T-cell (primary cell): Measurements from ENCODE around the gene RPL19. TPM values are rescaled to one million over a fixed set of nuclear protein-coding genes. Genes with fewer than 3 reads are reported as not detected.

Source experiments
- ATAC-seq, 4 experiments: fragments of 200-7000 bp in 3 of 4; fragments of 150-1000 bp in 1 of 4; cut with Tn5 transposase; replicated peaks in 1 of 4; 1 replicate in 3 of 4; 2 replicates in 1 of 4; pipeline ENCODE4 v1.10.0; 2021; ENCODE audit warnings: moderate library complexity in 3 of 4, mild to moderate bottlenecking in 2 of 4, moderate number of reproducible peaks in 1 of 4
- CTCF ChIA-PET, 2 donors: fragments of 300-600 bp; sonication (Branson Sonifier 250); formaldehyde crosslinking; loops; one replicate each; lab custom pipeline; 2022; ENCODE audit warnings: antibody characterized with exemption in 2 of 2; lab: Charles Lee
- POLR2A ChIA-PET, 2 donors: fragments of 300-600 bp; sonication (Branson Sonifier 250); formaldehyde crosslinking; loops; one replicate each; lab custom pipeline; 2022; ENCODE audit warnings: antibody characterized with exemption in 2 of 2; lab: Charles Lee
- DNase-seq, 35 experiments: peaks; one replicate each; pipeline versions ENCODE4 v3.0.0 to v3.0.0-alpha.2; 2013 to 2023
- H3K27ac ChIP-seq: one replicate; pipeline ENCODE4 v1.5.1; 2013; ENCODE audit warnings: low read length
- H3K27me3 ChIP-seq, 2 experiments: replicated peaks in 1 of 2; 1 replicate in 1 of 2; 2 replicates in 1 of 2; pipeline versions ENCODE4 v1.6.1 to v1.7.0; 2013; ENCODE audit warnings: low read length in 1 of 2, mixed read lengths in 1 of 2; ENCODE audit not compliant: control insufficient read depth in 2 of 2, insufficient read depth in 2 of 2; ENCODE audit errors: extremely low read depth in 1 of 2
- H3K36me3 ChIP-seq, 2 donors: 1 replicate in 1 of 2; 2 replicates in 1 of 2; pipeline versions ENCODE4 v1.6.1 to v1.7.0; 2013; ENCODE audit warnings: low read length in 1 of 2; ENCODE audit not compliant: control insufficient read depth in 2 of 2, insufficient read depth in 1 of 2; ENCODE audit errors: extremely low read depth in 1 of 2
- H3K4me1 ChIP-seq, 2 experiments: 1 replicate in 1 of 2; 2 replicates in 1 of 2; pipeline versions ENCODE4 v1.6.1 to v1.7.0; 2013; ENCODE audit warnings: low read length in 2 of 2, mixed read lengths in 1 of 2; ENCODE audit not compliant: insufficient read depth in 2 of 2, control insufficient read depth in 1 of 2; ENCODE audit errors: extremely low read depth in 1 of 2
- H3K4me3 ChIP-seq, 2 donors: 1 replicate in 1 of 2; 2 replicates in 1 of 2; pipeline versions ENCODE4 v1.5.1 to v1.7.0; 2013; ENCODE audit warnings: mild to moderate bottlenecking in 2 of 2, low read length in 1 of 2, moderate library complexity in 1 of 2; ENCODE audit not compliant: control insufficient read depth in 1 of 2; ENCODE audit errors: extremely low read depth in 1 of 2
- H3K9me3 ChIP-seq: 2 replicates; pipeline ENCODE4 v1.7.0; 2013
- H3K27ac Mint-ChIP-seq, 2 donors: one replicate each; pipeline ENCODE4 v1.8.0; 2020 to 2021; ENCODE audit warnings: mild to moderate bottlenecking in 2 of 2, mixed read lengths in 2 of 2
- H3K27me3 Mint-ChIP-seq, 2 donors: one replicate each; pipeline ENCODE4 v1.8.0; 2021 to 2022; ENCODE audit warnings: mixed read lengths in 2 of 2
- H3K36me3 Mint-ChIP-seq: one replicate; pipeline ENCODE4 v1.8.0; 2021; ENCODE audit warnings: mixed read lengths
- H3K4me1 Mint-ChIP-seq, 3 donors: one replicate each; pipeline ENCODE4 v1.8.0; 2020 to 2022; ENCODE audit warnings: mixed read lengths in 3 of 3, mild to moderate bottlenecking in 1 of 3
- H3K4me3 Mint-ChIP-seq, 3 donors: one replicate each; pipeline ENCODE4 v1.8.0; 2020 to 2022; ENCODE audit warnings: mild to moderate bottlenecking in 3 of 3, mixed read lengths in 3 of 3, moderate library complexity in 3 of 3
- H3K9me3 Mint-ChIP-seq, 3 donors: one replicate each; pipeline ENCODE4 v1.8.0; 2020 to 2022; ENCODE audit warnings: mixed read lengths in 3 of 3
- WGBS: methylation state at CpG from one replicate; pipeline ENCODE4 v1.1.5; 2013; ENCODE audit warnings: missing lambda C conversion rate; ENCODE audit not compliant: insufficient coverage; 5-methylcytosine and 5-hydroxymethylcytosine counted together
- total RNA-seq, 35 experiments: library from RNA in 6 of 35; stranded (reverse) in 6 of 35; fragments of 120-200 nt in 1 of 35; gene quantifications; one replicate each; pipeline versions ENCODE4 v1.2.1 to v1.2.4 and lab custom pipeline; 2013 to 2026

Gene RPL19
- total RNA-seq, 5 donors from 2014 or later (not counting 1 experiment from before 2014, with no cell fraction given), result 2,988 to 3,293 (median 3,174) TPM

GRCh38 chr17:39194089-39194984 lies 5.7 kb upstream of the RPL19 start:
- Histone ChIP-seq H3K4me1 (peaks cover 14 to 44% of the 10 kb centered on the region in 2 experiments), H3K9me3 (no peaks in the 10 kb centered on the region), H3K27me3 (no peaks in the 10 kb centered on the region), H3K36me3 (peaks cover 0 to 21% of the 10 kb centered on the region in 2 donors), H3K4me3 (no peak overlapping the region), H3K27ac (no peak overlapping the region)
- WGBS, result 93% methylated on average over 12 of the region's 20 CpGs
- ChIA-PET CTCF (interaction anchor here in 1 of 2 donors (0.5 kb wide), 1 partner anchor 215 kb away, joined by 4 read pairs; no protein-coding TSS in a partner anchor), POLR2A (no interaction called here)
- H3K9me3 Mint-ChIP-seq, result no peaks in the 10 kb centered on the region
- DNase-seq, result no peak
- H3K27me3 Mint-ChIP-seq, result no peaks in the 10 kb centered on the region
- H3K27ac Mint-ChIP-seq, result peak overlapping the region; percentile 46 to 64
- peak overlapping the region in 1 of 3 donors; percentile 99 for H3K4me3 Mint-ChIP-seq
- H3K4me1 Mint-ChIP-seq, result peaks cover 36 to 40% (median 37%) of the 10 kb centered on the region in 3 donors
- H3K36me3 Mint-ChIP-seq, result peaks cover 8% of the 10 kb centered on the region
- ATAC-seq, result no peak

DNA sequence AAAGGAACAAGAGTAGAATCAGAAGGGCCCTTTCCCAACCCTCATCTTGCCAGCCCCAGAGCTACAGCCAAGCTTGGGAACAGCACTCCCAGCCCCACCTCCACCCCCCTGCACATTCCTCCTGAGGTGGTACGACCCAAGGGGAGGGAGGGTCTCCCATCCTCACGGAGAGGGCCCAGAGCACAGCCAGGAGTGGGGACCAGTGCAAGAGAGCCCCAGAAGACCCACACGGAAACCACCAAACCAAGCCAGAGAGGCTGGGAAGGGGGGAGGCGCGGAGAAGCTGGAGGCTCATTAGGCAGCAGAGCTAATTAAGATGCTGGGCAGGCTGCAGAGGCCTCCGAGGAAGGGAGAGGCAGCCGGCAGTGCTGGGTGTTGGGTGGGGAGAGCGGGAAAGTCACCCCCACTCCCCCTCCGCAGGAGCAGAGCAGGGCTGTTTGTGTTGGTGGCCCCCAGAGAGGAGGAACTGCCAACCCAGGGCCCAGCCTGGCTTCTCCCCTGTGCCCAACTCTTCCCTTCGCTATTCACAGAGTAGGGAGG lies 5.0 kb upstream of the RPL19 start:
- CTCF ChIA-PET, result interaction anchor here in 1 of 2 donors (1.1 to 1.3 kb wide), 3 partner anchors 30 to 43 kb away, joined by 3 read pairs; no protein-coding TSS in a partner anchor
- Histone ChIP-seq H3K9me3 (no peaks in the 10 kb centered on the region), H3K4me3 (no peak overlapping the region), H3K36me3 (peaks cover 0 to 21% of the 10 kb centered on the region in 2 donors), H3K27ac (peak overlapping the region; percentile 45), H3K4me1 (peaks cover 14 to 48% of the 10 kb centered on the region in 2 experiments), H3K27me3 (no peaks in the 10 kb centered on the region)
- H3K27me3 Mint-ChIP-seq, result no peaks in the 10 kb centered on the region
- POLR2A ChIA-PET, result interaction anchor here in 1 of 2 donors (0.6 kb wide), 2 partner anchors 49 to 85 kb away, joined by 3 read pairs; no protein-coding TSS in a partner anchor
- WGBS, result 93% methylated on average over 3 of the region's 10 CpGs
- peaks cover 9% of the 10 kb centered on the region for H3K36me3 Mint-ChIP-seq
- no peaks in the 10 kb centered on the region for H3K9me3 Mint-ChIP-seq
- H3K4me3 Mint-ChIP-seq, result peak overlapping the region; percentile 72 to 99 (median 75)
- no peak for ATAC-seq
- no peak for DNase-seq
- peak overlapping the region in 1 of 2 donors; percentile 80 for H3K27ac Mint-ChIP-seq
- peaks cover 42 to 47% (median 44%) of the 10 kb centered on the region in 3 donors for H3K4me1 Mint-ChIP-seq

- peak overlapping the region; percentile 55 to 80 for H3K27ac Mint-ChIP-seq
- DNase-seq (peak in 1 of 35 experiments; percentile 47), ATAC-seq (no peak)
- peak overlapping the region; percentile 72 to 99 (median 75) for H3K4me3 Mint-ChIP-seq
- H3K27me3 ChIP-seq, result no peaks in the 10 kb centered on the region
- peaks cover 14 to 50% of the 10 kb centered on the region in 2 experiments for H3K4me1 ChIP-seq
- peak overlapping the region; percentile 45 for H3K27ac ChIP-seq
- peaks cover 0 to 18% of the 10 kb centered on the region in 2 donors for H3K36me3 ChIP-seq
- no peaks in the 10 kb centered on the region for H3K9me3 Mint-ChIP-seq
- no peaks in the 10 kb centered on the region for H3K27me3 Mint-ChIP-seq
- POLR2A ChIA-PET, result interaction anchor here (0.6 kb wide), 3 partner anchors 49 to 85 kb away, joined by 3 to 4 read pairs (median 3); no protein-coding TSS in a partner anchor
- WGBS, result 51% methylated on average over 4 of the region's 8 CpGs
- no peaks in the 10 kb centered on the region for H3K9me3 ChIP-seq
- CTCF ChIA-PET, result interaction anchor here (0.6 to 1.5 kb wide), 6 partner anchors 31 to 213 kb away, joined by 3 to 16 read pairs (median 3); no protein-coding TSS in a partner anchor
- H3K4me1 Mint-ChIP-seq, result peaks cover 44 to 52% (median 48%) of the 10 kb centered on the region in 3 donors
- no peak overlapping the region for H3K4me3 ChIP-seq
- H3K36me3 Mint-ChIP-seq, result peaks cover 12% of the 10 kb centered on the region
Measured at GRCh38 chr17:39195568-39196160, 4.4 kb upstream of the RPL19 start.

DNA sequence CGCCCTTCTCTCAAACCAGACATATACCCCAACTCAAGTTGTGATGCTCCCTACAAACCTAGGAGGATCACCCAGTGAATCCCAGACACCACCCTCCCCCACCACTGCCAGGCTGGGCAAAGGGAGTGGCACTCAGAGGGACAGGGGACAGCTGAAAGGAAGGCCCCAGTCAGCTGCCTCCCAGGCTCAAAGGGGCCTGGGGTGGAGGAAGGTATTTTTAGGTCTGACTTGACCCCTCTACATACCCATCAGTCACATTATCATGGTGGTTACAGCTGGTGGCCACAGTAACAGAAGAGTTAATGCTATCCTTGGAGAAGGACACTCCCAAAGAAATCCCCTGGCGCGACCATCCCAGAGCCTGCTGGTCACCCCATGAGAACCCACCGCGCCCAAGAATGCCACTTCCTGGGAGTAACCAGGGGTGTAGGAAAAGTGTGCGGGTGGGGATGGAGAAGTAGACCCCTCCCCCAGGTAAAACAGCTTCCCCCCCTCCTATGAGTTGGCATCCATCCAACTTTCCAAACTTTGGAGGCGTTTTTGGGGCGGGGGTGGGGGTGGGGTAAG lies 3.8 kb upstream of the RPL19 start:
- Histone ChIP-seq H3K4me1 (peaks cover 20 to 57% of the 10 kb centered on the region in 2 experiments), H3K27ac (peak overlapping the region; percentile 45), H3K27me3 (no peaks in the 10 kb centered on the region), H3K4me3 (peak overlapping the region in 1 of 2 donors; percentile 83), H3K36me3 (peaks cover 0 to 19% of the 10 kb centered on the region in 2 donors), H3K9me3 (no peaks in the 10 kb centered on the region)
- peak overlapping the region; percentile 72 to 99 (median 75) for H3K4me3 Mint-ChIP-seq
- peaks cover 15% of the 10 kb centered on the region for H3K36me3 Mint-ChIP-seq
- ATAC-seq (no peak), DNase-seq (no peak)
- H3K4me1 Mint-ChIP-seq, result peaks cover 51 to 59% (median 55%) of the 10 kb centered on the region in 3 donors
- peak overlapping the region; percentile 57 to 80 for H3K27ac Mint-ChIP-seq
- ChIA-PET POLR2A (interaction anchor here (0.6 kb wide), 2 partner anchors 32 to 56 kb away, joined by 4 read pairs; no protein-coding TSS in a partner anchor), CTCF (interaction anchor here (0.6 to 1.5 kb wide), 6 partner anchors 31 to 213 kb away, joined by 3 to 16 read pairs (median 3); no protein-coding TSS in a partner anchor)
- WGBS, result no CpG with 5 or more reads among the region's 8 CpGs
- no peaks in the 10 kb centered on the region for H3K9me3 Mint-ChIP-seq
- no peaks in the 10 kb centered on the region for H3K27me3 Mint-ChIP-seq

GRCh38 chr17:39196808-39197291 lies 3.2 kb upstream of the RPL19 start:
- WGBS, result 0% methylated on average over 20 of the region's 30 CpGs
- Mint-ChIP-seq H3K4me1 (peaks cover 55 to 63% (median 60%) of the 10 kb centered on the region in 3 donors), H3K27me3 (no peaks in the 10 kb centered on the region), H3K9me3 (no peaks in the 10 kb centered on the region), H3K27ac (no peak overlapping the region), H3K36me3 (peaks cover 19% of the 10 kb centered on the region), H3K4me3 (peak overlapping the region; percentile 91 to 99 (median 98))
- peaks cover 0 to 23% of the 10 kb centered on the region in 2 donors for H3K36me3 ChIP-seq
- ATAC-seq, result peak in 1 of 4 experiments; percentile 1
- POLR2A ChIA-PET, result interaction anchor here in 1 of 2 donors (0.6 kb wide), 1 partner anchor 32 kb away, joined by 4 read pairs; no protein-coding TSS in a partner anchor
- CTCF ChIA-PET, result interaction anchor here in 1 of 2 donors (1.4 to 1.5 kb wide), 2 partner anchors 43 to 214 kb away, joined by 3 read pairs; no protein-coding TSS in a partner anchor
- no peaks in the 10 kb centered on the region for H3K27me3 ChIP-seq
- peaks cover 20 to 62% of the 10 kb centered on the region in 2 experiments for H3K4me1 ChIP-seq
- peak in 2 of 35 experiments; percentile 22 to 29 for DNase-seq
- H3K27ac ChIP-seq, result peak overlapping the region; percentile 30
- H3K9me3 ChIP-seq, result no peaks in the 10 kb centered on the region
- H3K4me3 ChIP-seq, result peak overlapping the region; percentile 63 to 83
